ENCODE measurements around the gene MED14.
A peak's percentile ranks its signal among the peaks of the same experiment; 100 is the strongest.
"Not testable (repeated sequence)": the region's sequence is repeated elsewhere in the genome, so short reads cannot be mapped to it uniquely, and the experiment has no call there.

The MED14 gene

DNA sequence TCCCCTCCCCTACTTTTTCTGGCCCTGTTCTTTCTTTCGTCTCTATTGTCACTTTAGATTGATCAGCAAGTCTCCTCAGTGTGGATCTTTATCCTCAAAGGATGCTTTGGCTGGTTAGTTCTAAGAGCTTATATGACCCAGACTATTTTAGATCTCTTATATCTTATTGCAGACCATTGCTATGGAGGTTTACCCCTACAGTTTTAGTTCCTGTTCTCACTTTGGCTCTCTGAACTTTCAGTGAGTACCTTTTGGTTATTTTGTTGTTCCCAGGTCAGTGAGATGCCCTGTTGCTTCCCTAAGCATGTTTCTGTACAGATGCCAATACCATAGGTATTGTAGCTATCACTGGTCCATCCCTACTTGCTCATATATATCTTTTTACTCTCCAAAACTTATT lies 24.0 kb upstream of the MED14 start:
- no peaks in the 10 kb centered on the region for H3K27me3 ChIP-seq (ENCODE audit: insufficient read depth, low read length)

GRCh38 chrX:40757058-40757457 lies 21.7 kb upstream of the MED14 start:
- Histone ChIP-seq H2AFZ (ENCODE audit: low read length, unreplicated experiment) (no peak overlapping the region), H3K4me1 (ENCODE audit: control insufficient read depth, insufficient read depth, low read length, unreplicated experiment) (no peaks in the 10 kb centered on the region), H3K27me3 (ENCODE audit: insufficient read depth, low read length) (no peaks in the 10 kb centered on the region), H3K36me3 (ENCODE audit: insufficient read depth, low read length) (no peaks in the 10 kb centered on the region), H3K4me3 (ENCODE audit: low read depth, low read length) (no peak overlapping the region), H3K79me2 (ENCODE audit: control insufficient read depth, insufficient read depth, low read length, unreplicated experiment) (no peaks in the 10 kb centered on the region), H3K27ac (ENCODE audit: low read depth, low read length) (no peak overlapping the region)

More for the DNA sequence above, 24.0 kb upstream of the MED14 start:
- Histone ChIP-seq H3K36me3 (ENCODE audit: insufficient read depth, low read length) (no peaks in the 10 kb centered on the region), H2AFZ (ENCODE audit: low read length, unreplicated experiment) (no peak overlapping the region), H3K4me3 (ENCODE audit: low read depth, low read length) (no peak overlapping the region), H3K4me1 (ENCODE audit: control insufficient read depth, insufficient read depth, low read length, unreplicated experiment) (no peaks in the 10 kb centered on the region), H3K79me2 (ENCODE audit: control insufficient read depth, insufficient read depth, low read length, unreplicated experiment) (no peaks in the 10 kb centered on the region), H3K27ac (ENCODE audit: low read depth, low read length) (no peak overlapping the region)

GRCh38 chrX:40755291-40756249 lies 20.2 kb upstream of the MED14 start:
- H3K4me3 ChIP-seq (ENCODE audit: low read depth, low read length) = no peak overlapping the region
- H3K27ac ChIP-seq (ENCODE audit: low read depth, low read length) = no peak overlapping the region
- no peaks in the 10 kb centered on the region for H3K79me2 ChIP-seq (ENCODE audit: control insufficient read depth, insufficient read depth, low read length, unreplicated experiment)
- H3K4me1 ChIP-seq (ENCODE audit: control insufficient read depth, insufficient read depth, low read length, unreplicated experiment) = no peaks in the 10 kb centered on the region
- no peaks in the 10 kb centered on the region for H3K36me3 ChIP-seq (ENCODE audit: insufficient read depth, low read length)
- peak overlapping the region; percentile 38 for H2AFZ ChIP-seq (ENCODE audit: low read length, unreplicated experiment)
- H3K27me3 ChIP-seq (ENCODE audit: insufficient read depth, low read length) = no peaks in the 10 kb centered on the region

DNA sequence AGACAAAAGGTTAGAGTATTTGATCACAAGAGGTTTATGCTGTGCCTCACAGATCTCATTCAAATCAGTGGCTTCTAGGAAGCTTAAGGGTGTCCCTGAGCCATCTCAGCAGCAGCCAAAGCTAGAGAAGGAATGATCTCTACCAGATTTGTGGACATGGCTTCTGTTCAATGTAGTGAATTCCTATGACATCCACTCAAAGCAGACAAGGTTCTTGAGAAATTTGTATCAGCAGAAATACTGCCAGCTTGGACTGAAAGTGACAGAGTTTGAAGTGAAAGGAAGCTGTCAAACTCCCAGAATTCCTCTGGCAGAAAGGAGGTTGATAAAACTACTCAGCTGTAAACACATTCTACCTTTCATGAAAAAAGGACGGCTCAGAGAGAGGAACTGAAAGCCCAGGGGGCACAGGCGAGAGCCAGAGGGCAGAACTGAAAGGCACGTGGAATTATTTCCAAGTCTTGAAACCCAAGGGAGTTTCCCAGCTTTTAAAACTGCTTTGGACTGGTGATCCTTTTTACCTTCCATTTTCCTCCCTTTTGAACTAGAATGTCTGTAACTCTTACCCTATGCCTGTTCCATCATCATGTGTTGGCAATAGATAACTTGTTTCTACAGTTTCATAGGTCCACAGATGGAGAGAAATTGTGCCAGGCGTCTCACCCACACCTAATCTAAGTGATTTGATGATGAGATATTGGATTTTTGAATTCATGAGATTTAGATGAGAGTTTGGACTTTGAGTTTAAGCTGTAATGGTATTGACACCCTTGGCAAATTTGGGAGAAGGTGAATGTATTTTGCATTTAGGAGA lies 14.5 kb upstream of the MED14 start:
- H3K79me2 ChIP-seq (ENCODE audit: control insufficient read depth, insufficient read depth, low read length, unreplicated experiment) = no peaks in the 10 kb centered on the region
- H3K27ac ChIP-seq (ENCODE audit: low read depth, low read length) = no peak overlapping the region
- no peak overlapping the region for H3K4me3 ChIP-seq (ENCODE audit: low read depth, low read length)
- H2AFZ ChIP-seq (ENCODE audit: low read length, unreplicated experiment) = peak overlapping the region; percentile 85
- no peaks in the 10 kb centered on the region for H3K4me1 ChIP-seq (ENCODE audit: control insufficient read depth, insufficient read depth, low read length, unreplicated experiment)
- no peaks in the 10 kb centered on the region for H3K27me3 ChIP-seq (ENCODE audit: insufficient read depth, low read length)
- no peaks in the 10 kb centered on the region for H3K36me3 ChIP-seq (ENCODE audit: insufficient read depth, low read length)

DNA sequence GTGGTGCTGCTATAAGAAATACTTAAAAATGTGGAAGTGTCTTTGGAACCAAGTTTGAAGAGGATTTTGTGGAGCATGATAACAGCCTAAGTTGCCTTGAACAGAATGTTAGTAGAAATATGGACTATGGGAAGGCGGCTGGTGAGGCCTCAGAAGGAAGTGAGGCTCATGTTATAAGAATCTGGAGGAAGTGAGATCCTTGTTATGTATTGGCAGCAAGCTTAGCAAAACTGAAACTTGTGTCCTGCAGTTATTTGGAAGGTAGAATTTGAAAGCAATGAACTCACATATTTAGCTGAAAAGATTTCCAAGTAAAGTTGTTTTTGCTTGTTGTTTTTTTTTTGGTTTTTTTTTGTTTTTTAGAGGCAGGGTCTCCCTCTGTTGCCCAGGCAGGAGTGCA lies 13.6 kb upstream of the MED14 start:
- no peak overlapping the region for H2AFZ ChIP-seq (ENCODE audit: low read length, unreplicated experiment)
- no peak overlapping the region for H3K27ac ChIP-seq (ENCODE audit: low read depth, low read length)
- H3K4me3 ChIP-seq (ENCODE audit: low read depth, low read length) = no peak overlapping the region

GRCh38 chrX:40746521-40746920 lies 11.2 kb upstream of the MED14 start:
- Histone ChIP-seq H2AFZ (ENCODE audit: low read length, unreplicated experiment) (no peak overlapping the region), H3K4me1 (ENCODE audit: control insufficient read depth, insufficient read depth, low read length, unreplicated experiment) (no peaks in the 10 kb centered on the region), H3K36me3 (ENCODE audit: insufficient read depth, low read length) (no peaks in the 10 kb centered on the region), H3K79me2 (ENCODE audit: control insufficient read depth, insufficient read depth, low read length, unreplicated experiment) (no peaks in the 10 kb centered on the region), H3K27me3 (ENCODE audit: insufficient read depth, low read length) (no peaks in the 10 kb centered on the region), H3K4me3 (ENCODE audit: low read depth, low read length) (no peak overlapping the region), H3K27ac (ENCODE audit: low read depth, low read length) (no peak overlapping the region)

More for the DNA sequence above, 13.6 kb upstream of the MED14 start:
- no peaks in the 10 kb centered on the region for H3K79me2 ChIP-seq (ENCODE audit: control insufficient read depth, insufficient read depth, low read length, unreplicated experiment)
- no peaks in the 10 kb centered on the region for H3K36me3 ChIP-seq (ENCODE audit: insufficient read depth, low read length)
- H3K27me3 ChIP-seq (ENCODE audit: insufficient read depth, low read length) = no peaks in the 10 kb centered on the region
- H3K4me1 ChIP-seq (ENCODE audit: control insufficient read depth, insufficient read depth, low read length, unreplicated experiment) = no peaks in the 10 kb centered on the region

DNA sequence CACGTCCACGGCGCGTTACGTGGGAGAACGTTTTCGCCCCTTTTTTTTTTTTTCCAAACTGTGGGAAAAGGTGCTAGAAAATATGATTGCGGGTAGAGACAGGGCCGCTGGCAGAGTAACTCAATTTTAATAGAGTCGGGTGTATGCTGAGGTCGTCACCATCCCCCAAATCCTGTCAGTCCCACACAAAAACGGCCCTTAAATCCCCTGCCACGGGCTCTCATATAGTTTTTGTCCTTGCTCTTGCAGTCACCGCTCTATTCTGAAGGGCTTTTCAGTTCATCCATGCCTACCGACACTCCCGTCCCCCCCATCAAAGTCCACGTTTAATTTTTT lies 796 bp upstream of the MED14 start:
- Histone ChIP-seq H3K79me2 (ENCODE audit: control insufficient read depth, insufficient read depth, low read length, unreplicated experiment) (peaks cover 38% of the 10 kb centered on the region), H3K4me1 (ENCODE audit: control insufficient read depth, insufficient read depth, low read length, unreplicated experiment) (peaks cover 12% of the 10 kb centered on the region), H3K36me3 (ENCODE audit: insufficient read depth, low read length) (no peaks in the 10 kb centered on the region), H3K4me3 (ENCODE audit: low read depth, low read length) (peak overlapping the region; percentile 81), H3K27me3 (ENCODE audit: insufficient read depth, low read length) (no peaks in the 10 kb centered on the region), H2AFZ (ENCODE audit: low read length, unreplicated experiment) (peak overlapping the region; percentile 75), H3K27ac (ENCODE audit: low read depth, low read length) (peak overlapping the region; percentile 98)

DNA sequence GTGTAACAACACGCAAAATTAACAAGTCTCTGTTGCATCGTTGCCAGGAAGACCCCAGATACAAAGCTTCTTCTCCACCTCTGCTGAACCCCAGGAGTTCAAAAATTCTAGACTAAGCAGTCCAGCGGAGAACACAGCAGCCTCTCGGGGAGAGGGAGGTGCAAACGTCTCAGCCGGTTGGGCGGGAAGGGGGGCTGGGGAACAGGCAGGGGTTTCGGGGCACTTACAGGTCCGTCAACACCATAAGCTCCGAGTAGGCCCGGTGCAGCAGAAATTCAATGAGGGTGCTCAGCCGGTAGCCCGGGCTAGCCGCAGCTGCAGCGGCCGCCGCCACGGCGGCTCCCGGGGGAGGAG lies 394 bp downstream of the MED14 start:
- peak overlapping the region; percentile 98 for H3K27ac ChIP-seq (ENCODE audit: low read depth, low read length)
- no peaks in the 10 kb centered on the region for H3K27me3 ChIP-seq (ENCODE audit: insufficient read depth, low read length)
- peaks cover 50% of the 10 kb centered on the region for H3K79me2 ChIP-seq (ENCODE audit: control insufficient read depth, insufficient read depth, low read length, unreplicated experiment)
- H3K36me3 ChIP-seq (ENCODE audit: insufficient read depth, low read length) = no peaks in the 10 kb centered on the region
- peak overlapping the region; percentile 52 for H2AFZ ChIP-seq (ENCODE audit: low read length, unreplicated experiment)
- peaks cover 12% of the 10 kb centered on the region for H3K4me1 ChIP-seq (ENCODE audit: control insufficient read depth, insufficient read depth, low read length, unreplicated experiment)
- peak overlapping the region; percentile 81 for H3K4me3 ChIP-seq (ENCODE audit: low read depth, low read length)

DNA sequence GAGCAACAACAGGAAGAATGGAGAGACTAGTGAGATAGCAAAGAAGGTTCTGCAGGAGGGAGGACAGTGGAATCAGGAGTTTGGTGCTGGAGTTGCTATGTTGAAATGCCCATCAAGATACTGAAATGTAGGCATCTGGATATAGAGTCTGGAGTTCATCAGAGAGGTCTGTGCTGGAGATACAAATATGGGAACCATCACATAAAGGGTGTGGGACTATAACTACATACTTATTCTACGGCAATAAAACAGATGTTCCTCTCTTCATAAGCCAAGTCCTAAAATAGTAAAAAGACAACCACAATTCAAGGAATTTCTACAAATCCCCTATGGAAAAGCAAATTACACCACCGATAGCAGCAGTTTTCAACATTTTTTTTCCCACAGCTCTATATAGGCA lies 1.6 kb downstream of the MED14 start:
- Histone ChIP-seq H3K27ac (ENCODE audit: low read depth, low read length) (no peak overlapping the region), H3K4me3 (ENCODE audit: low read depth, low read length) (peak overlapping the region; percentile 81), H3K36me3 (ENCODE audit: insufficient read depth, low read length) (no peaks in the 10 kb centered on the region), H3K79me2 (ENCODE audit: control insufficient read depth, insufficient read depth, low read length, unreplicated experiment) (peaks cover 59% of the 10 kb centered on the region), H2AFZ (ENCODE audit: low read length, unreplicated experiment) (no peak overlapping the region), H3K4me1 (ENCODE audit: control insufficient read depth, insufficient read depth, low read length, unreplicated experiment) (peaks cover 6% of the 10 kb centered on the region), H3K27me3 (ENCODE audit: insufficient read depth, low read length) (no peaks in the 10 kb centered on the region)

DNA sequence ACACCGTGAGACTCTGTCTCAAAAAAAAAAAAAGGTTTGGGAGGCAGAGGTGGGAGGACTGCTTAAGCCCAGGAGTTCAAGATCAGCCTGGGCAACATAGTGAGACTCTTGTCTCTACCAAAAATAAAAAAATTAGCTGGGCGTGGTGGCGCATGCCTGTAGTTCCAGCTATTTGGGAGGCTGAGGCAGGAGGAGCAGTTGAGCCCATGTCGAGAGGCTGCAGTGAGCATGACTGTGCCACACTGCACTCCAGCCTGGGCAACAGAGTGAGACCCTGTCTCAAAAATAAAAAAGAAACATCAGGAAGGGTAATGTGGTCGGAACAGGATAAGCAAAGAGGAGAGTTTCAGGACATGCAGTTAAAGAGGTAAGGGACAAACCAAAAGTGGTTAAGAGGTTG lies 2.8 kb downstream of the MED14 start:
- H3K36me3 ChIP-seq (ENCODE audit: insufficient read depth, low read length); H3K4me1 ChIP-seq (ENCODE audit: control insufficient read depth, insufficient read depth, low read length, unreplicated experiment); H3K27me3 ChIP-seq (ENCODE audit: insufficient read depth, low read length); H3K27ac ChIP-seq (ENCODE audit: low read depth, low read length); H3K4me3 ChIP-seq (ENCODE audit: low read depth, low read length); H2AFZ ChIP-seq (ENCODE audit: low read length, unreplicated experiment): not testable (repeated sequence)
- H3K79me2 ChIP-seq (ENCODE audit: control insufficient read depth, insufficient read depth, low read length, unreplicated experiment) = peaks cover 59% of the 10 kb centered on the region
